Chondrocyte (in vitro differentiated cells): Measurements from ENCODE around the gene ZNF32. TPM values are rescaled to one million over a fixed set of nuclear protein-coding genes. Genes with fewer than 3 reads are reported as not detected.

Experiments
- DNase-seq: peaks from one replicate; pipeline ENCODE4 v3.0.0; 2021; ENCODE audit warnings: mixed read lengths, low spot score
- H3K27ac Mint-ChIP-seq: one replicate; pipeline ENCODE4 v1.8.0; 2021; ENCODE audit warnings: mild to moderate bottlenecking, moderate library complexity, mixed read lengths; ENCODE audit not compliant: unreplicated experiment
- H3K27me3 Mint-ChIP-seq: 2 replicates; pipeline ENCODE4 v1.8.0; 2021; ENCODE audit warnings: low read depth, mixed read lengths
- H3K36me3 Mint-ChIP-seq: 2 replicates; pipeline ENCODE4 v1.8.0; 2021; ENCODE audit warnings: low read depth, mixed read lengths
- H3K4me1 Mint-ChIP-seq: 2 replicates; pipeline ENCODE4 v1.8.0; 2021; ENCODE audit warnings: low read depth, mild to moderate bottlenecking, mixed read lengths
- H3K4me3 Mint-ChIP-seq: one replicate; pipeline ENCODE4 v1.8.0; 2021; ENCODE audit warnings: mild to moderate bottlenecking, moderate library complexity, mixed read lengths; ENCODE audit not compliant: unreplicated experiment
- H3K9me3 Mint-ChIP-seq: 2 replicates; pipeline ENCODE4 v1.8.0; 2021; ENCODE audit warnings: low read depth, mixed read lengths
- CTCF ChIP-seq: fragments of 200-600 bp; sonication (generic); IDR thresholded peaks from 2 replicates; pipeline ENCODE4 v1.5.0; 2021; ENCODE audit warnings: antibody characterized with exemption, mild to moderate bottlenecking, moderate library complexity
- long read RNA-seq: library from polyadenylated mRNA; stranded (forward); transcript quantifications from one replicate; pipeline ENCODE4 v2.0.0, GENCODE V29; 2021
- total RNA-seq: library from RNA; stranded (reverse); gene quantifications from 3 replicates; pipeline ENCODE4 v1.2.1, GENCODE V29; 2021

ZNF32 gene
- total RNA-seq = 35.4 to 41.1 TPM (median 40.3 TPM) in 3 replicates
- long read RNA-seq, transcript ZNF32-201 (3 exons, 1,137 nt) = major isoform, 30 of 41 reads
- long read RNA-seq, partial matches to known transcripts = 3 of 41 reads
- long read RNA-seq, other reads (novel, unspliced or antisense) = 5 of 41 reads

- TF ChIP-seq CTCF = no peak
- DNase-seq = no peak
- peaks cover 30% of the 10 kb centered on the region for H3K9me3 Mint-ChIP-seq
- peaks cover 17% of the 10 kb centered on the region for H3K4me1 Mint-ChIP-seq
- H3K27me3 Mint-ChIP-seq = no peaks in the 10 kb centered on the region
- peaks cover 34% of the 10 kb centered on the region for H3K36me3 Mint-ChIP-seq
- peak within 1 kb of the TSS; percentile 89 for H3K27ac Mint-ChIP-seq
- peak within 1 kb of the TSS; percentile 97 for H3K4me3 Mint-ChIP-seq
Measured at GRCh38 chr10:43648398-43649184, at the start of gene ZNF32. Gene ZNF32, minus strand, starts transcription at chr10:43648881. Its CDS starts 2,748 bp downstream, at chr10:43646133.

GRCh38 chr10:43698156-43698555 is 49.5 kb upstream of the ZNF32 start:
- no peak overlapping the region for H3K27ac Mint-ChIP-seq
- no peaks in the 10 kb centered on the region for H3K27me3 Mint-ChIP-seq
- no peak for TF ChIP-seq CTCF
- H3K4me3 Mint-ChIP-seq = no peak overlapping the region
- no peak for DNase-seq
- peaks cover 9% of the 10 kb centered on the region for H3K4me1 Mint-ChIP-seq
- no peaks in the 10 kb centered on the region for H3K36me3 Mint-ChIP-seq
- no peaks in the 10 kb centered on the region for H3K9me3 Mint-ChIP-seq

GRCh38 chr10:43696909-43697483 is 48.3 kb upstream of the ZNF32 start:
- Mint-ChIP-seq H3K36me3 (no peaks in the 10 kb centered on the region), H3K9me3 (no peaks in the 10 kb centered on the region), H3K4me3 (no peak overlapping the region), H3K27ac (no peak overlapping the region), H3K27me3 (no peaks in the 10 kb centered on the region), H3K4me1 (peaks cover 12% of the 10 kb centered on the region)
- TF ChIP-seq CTCF = no peak
- DNase-seq = no peak

GRCh38 chr10:43695730-43696129 is 47.0 kb upstream of the ZNF32 start:
- no peaks in the 10 kb centered on the region for H3K36me3 Mint-ChIP-seq
- no peak overlapping the region for H3K27ac Mint-ChIP-seq
- no peak for DNase-seq
- H3K27me3 Mint-ChIP-seq = no peaks in the 10 kb centered on the region
- H3K4me3 Mint-ChIP-seq = no peak overlapping the region
- H3K9me3 Mint-ChIP-seq = no peaks in the 10 kb centered on the region
- no peak for TF ChIP-seq CTCF
- peaks cover 24% of the 10 kb centered on the region for H3K4me1 Mint-ChIP-seq

- Mint-ChIP-seq H3K27ac (no peak overlapping the region), H3K4me3 (no peak overlapping the region), H3K9me3 (no peaks in the 10 kb centered on the region), H3K36me3 (no peaks in the 10 kb centered on the region), H3K4me1 (peaks cover 24% of the 10 kb centered on the region), H3K27me3 (no peaks in the 10 kb centered on the region)
- no peak for DNase-seq
- TF ChIP-seq CTCF = no peak
Measured at GRCh38 chr10:43695321-43695720, 46.6 kb upstream of the ZNF32 start.
